Muscle of back (tissue), 11 donors: Measurements from ENCODE around the gene MUC22. TPM values are rescaled to one million over a fixed set of nuclear protein-coding genes. Genes with fewer than 3 reads are reported as not detected.
A peak's percentile ranks its signal among the peaks of the same experiment; 100 is the strongest.
"Not testable (repeated sequence)": the region's sequence is repeated elsewhere in the genome, so short reads cannot be mapped to it uniquely, and the experiment has no call there.

Experiments
- DNase-seq, 3 donors: peaks; one replicate each; pipeline versions ENCODE4 v3.0.0 to v3.0.0-alpha.2; 2013
- polyA plus RNA-seq, 10 donors: library from polyadenylated mRNA; unstranded; fragments of 120-200 nt; gene quantifications; one replicate each; pipeline ENCODE4 v1.2.1, GENCODE V29; 2013; ENCODE audit not compliant: insufficient read length in 10 of 10

The MUC22 gene
- polyA plus RNA-seq, 10 donors, result 0.04 to 1.2 TPM; not detected in 8

GRCh38 chr6:31037169-31037568, 26.9 kb downstream of the MUC22 start:
- no peak for DNase-seq

GRCh38 chr6:31037682-31038081, 27.4 kb downstream of the MUC22 start:
- no peak for DNase-seq

- no peak for DNase-seq
Observed at GRCh38 chr6:31038559-31038958, 28.3 kb downstream of the MUC22 start.

GRCh38 chr6:31040801-31041200, 30.5 kb downstream of the MUC22 start:
- DNase-seq, result no peak

GRCh38 chr6:31041372-31041974, 31.2 kb downstream of the MUC22 start:
- no peak for DNase-seq

- DNase-seq, result peak; percentile 34 to 52 (median 43)
Observed at GRCh38 chr6:31042806-31043205, 32.5 kb downstream of the MUC22 start.

- DNase-seq, result no peak
Observed at GRCh38 chr6:31048099-31048498, 37.8 kb downstream of the MUC22 start.

- DNase-seq, result no peak
Observed at GRCh38 chr6:31049518-31049917, 39.2 kb downstream of the MUC22 start.

GRCh38 chr6:31053187-31053586, 42.9 kb downstream of the MUC22 start:
- not testable (repeated sequence) for DNase-seq

- peak in 1 of 3 donors; percentile 21 for DNase-seq
Observed at GRCh38 chr6:31053873-31054272, 43.6 kb downstream of the MUC22 start.

- DNase-seq, result no peak
Observed at GRCh38 chr6:31055441-31055840, 45.2 kb downstream of the MUC22 start.

GRCh38 chr6:31057426-31058003, 47.2 kb downstream of the MUC22 start:
- no peak for DNase-seq

GRCh38 chr6:31058128-31058894, 48.0 kb downstream of the MUC22 start:
- peak in 2 of 3 donors; percentile 17 to 84 for DNase-seq

GRCh38 chr6:31060145-31060544, 49.9 kb downstream of the MUC22 start:
- no peak for DNase-seq

GRCh38 chr6:31063906-31064435, 53.7 kb downstream of the MUC22 start:
- no peak for DNase-seq

GRCh38 chr6:31065556-31065955, 55.3 kb downstream of the MUC22 start:
- no peak for DNase-seq

GRCh38 chr6:31067028-31067427, 56.8 kb downstream of the MUC22 start:
- DNase-seq, result not testable (repeated sequence)

GRCh38 chr6:31067891-31068668, 57.8 kb downstream of the MUC22 start:
- DNase-seq, result not testable (repeated sequence)

GRCh38 chr6:31068669-31069340, 58.5 kb downstream of the MUC22 start:
- DNase-seq, result peak; percentile 62 to 81 (median 68)

- peak; percentile 47 to 75 (median 55) for DNase-seq
Observed at GRCh38 chr6:31070711-31071197, 60.5 kb downstream of the MUC22 start.

- DNase-seq, result no peak
Observed at GRCh38 chr6:31074401-31074800, 64.1 kb downstream of the MUC22 start.
